ENCODE results near the gene USP35. TPM values are rescaled to one million over a fixed set of nuclear protein-coding genes. Genes with fewer than 3 reads are reported as not detected.
"Not testable (repeated sequence)": the region's sequence is repeated elsewhere in the genome, so short reads cannot be mapped to it uniquely, and the experiment has no call there.

USP35 gene
- total RNA-seq, 1 donor from 2014 or later: 12.4 TPM

DNA sequence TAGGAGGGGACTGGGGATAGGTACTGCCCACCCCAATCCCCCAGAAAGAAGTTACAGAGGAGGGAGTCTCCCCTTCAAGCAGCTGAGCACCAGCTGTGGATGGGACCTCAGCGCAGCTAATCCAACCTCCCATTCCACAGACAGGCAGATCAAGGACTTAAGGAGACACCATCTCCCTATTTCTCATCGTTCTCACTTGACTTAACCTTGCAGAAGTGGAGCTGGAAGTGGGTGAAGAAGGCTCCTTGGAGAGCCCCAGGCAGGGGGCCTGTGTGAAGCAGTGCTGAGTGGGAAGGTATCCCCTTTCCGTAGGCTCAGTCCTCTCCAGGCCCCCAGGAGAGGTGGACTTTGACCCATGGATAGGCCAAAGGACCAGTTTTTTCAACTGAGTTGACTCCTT, 27.3 kb downstream of the USP35 start:
- no peak for DNase-seq (ENCODE audit: low read depth)

DNA sequence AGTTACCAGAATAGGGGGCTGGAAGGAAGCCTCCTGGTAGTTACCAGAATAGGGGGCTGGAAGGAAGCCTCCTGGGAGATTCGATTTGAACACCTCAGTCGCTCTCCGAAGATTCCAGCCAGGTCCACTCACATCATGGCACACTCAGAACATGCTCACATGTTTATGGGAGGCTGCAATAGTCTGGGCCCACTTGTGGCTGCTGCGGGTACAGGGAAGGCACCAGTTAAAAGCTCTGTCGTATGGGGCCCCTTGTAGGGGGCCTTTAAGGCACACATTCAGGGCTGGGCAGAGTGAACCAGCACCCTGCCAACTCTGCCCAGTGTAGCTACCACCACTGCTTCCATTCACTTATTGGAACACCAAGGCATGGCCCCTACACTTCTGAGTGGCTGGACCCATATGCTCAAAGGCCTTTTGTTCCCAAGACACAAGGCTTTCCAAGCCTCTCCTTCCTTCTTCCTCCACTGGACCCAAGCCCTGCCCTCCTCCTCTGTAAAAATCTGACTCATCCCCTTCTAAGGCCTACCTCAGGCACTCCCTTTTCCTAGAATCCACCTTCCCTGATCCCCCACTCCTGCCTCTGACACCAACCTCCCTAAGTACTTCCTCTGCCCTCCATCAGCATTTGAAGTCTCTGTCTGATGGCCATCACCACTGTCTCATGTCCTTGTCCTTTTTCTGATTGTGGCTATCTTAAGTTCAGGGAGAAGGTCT, 28.0 kb downstream of the USP35 start:
- peak; percentile 39 for DNase-seq (ENCODE audit: low read depth)

DNA sequence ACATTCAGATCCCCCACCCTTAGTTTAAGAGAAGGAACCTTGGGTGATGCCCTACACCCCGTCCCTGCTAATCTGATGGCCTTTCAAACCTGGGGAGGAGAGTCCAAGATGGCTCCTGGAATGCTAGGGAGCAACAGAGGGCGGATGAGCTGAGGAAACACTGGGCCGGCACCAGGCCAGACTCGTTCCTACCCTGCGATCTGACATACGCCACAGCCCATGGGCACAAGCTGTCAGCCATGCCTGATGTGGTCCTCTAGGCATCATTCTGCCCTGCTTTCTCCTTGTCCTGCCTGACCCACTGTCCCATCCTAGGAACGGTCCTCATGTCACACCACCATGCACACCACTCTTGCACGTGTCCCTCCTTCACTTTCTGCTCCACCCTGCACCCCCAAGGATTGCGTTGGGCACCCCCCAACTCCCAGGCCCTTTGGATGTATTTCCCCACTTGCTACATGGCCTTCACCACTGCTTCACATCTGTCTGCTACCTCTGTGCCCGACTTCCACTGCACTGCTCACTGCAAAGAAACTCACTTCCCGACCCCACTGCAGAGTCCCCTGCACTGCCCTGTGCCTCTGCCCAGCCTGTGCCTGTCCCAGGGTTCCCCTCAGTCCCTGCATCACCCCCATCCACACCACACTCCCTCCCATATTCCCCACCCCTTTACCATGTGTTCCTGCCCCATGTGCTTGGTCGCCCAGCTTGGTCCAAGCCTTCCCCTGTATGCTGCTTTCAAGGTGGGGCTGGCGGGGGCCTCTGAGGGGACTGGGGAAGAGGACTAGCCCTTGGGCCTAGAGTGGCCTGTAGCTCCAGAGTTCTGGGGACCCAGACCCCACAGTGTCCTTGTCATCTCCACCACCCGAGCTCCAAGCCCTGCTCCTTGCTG, 29.2 kb downstream of the USP35 start:
- DNase-seq (ENCODE audit: low read depth): no peak

DNA sequence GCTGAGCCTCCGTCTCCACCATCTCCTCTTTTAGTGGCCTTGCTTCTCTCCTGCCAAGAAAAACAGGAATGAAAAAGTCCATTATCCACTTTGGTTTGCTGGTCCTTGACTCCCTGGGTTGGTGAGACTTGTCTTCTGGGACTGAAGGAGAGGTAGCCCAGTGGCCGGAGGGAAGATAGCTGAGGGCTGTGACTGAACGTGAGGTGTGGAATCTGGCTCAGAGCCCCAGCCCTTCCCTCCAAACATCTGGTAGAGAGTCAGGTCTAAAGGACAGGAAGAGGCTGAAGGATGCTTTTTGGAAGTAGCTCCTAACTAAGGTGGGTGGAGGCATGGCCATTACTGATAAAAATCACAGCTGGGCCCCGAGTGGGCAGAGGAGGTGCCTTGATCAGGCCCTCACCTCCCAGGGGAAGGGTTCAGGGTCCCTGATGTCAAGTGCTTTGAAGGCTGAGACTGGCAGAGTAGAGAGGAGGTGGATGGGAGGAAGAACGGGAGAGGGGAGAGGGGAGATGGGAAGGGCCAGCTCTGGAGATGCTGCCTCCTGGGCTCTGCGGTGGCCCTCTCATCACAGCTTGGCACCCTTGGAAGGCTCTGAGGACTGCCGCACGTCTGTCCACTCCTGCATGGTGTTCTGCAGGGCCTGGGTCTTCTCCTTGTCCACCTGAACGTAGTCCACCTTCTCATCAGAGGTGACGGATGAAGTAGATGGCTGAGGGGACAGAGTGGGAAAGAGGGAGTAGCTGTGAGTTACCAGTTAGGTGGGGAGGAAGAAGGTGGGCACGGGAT, 30.2 kb downstream of the USP35 start:
- no peak for DNase-seq (ENCODE audit: low read depth)

DNA sequence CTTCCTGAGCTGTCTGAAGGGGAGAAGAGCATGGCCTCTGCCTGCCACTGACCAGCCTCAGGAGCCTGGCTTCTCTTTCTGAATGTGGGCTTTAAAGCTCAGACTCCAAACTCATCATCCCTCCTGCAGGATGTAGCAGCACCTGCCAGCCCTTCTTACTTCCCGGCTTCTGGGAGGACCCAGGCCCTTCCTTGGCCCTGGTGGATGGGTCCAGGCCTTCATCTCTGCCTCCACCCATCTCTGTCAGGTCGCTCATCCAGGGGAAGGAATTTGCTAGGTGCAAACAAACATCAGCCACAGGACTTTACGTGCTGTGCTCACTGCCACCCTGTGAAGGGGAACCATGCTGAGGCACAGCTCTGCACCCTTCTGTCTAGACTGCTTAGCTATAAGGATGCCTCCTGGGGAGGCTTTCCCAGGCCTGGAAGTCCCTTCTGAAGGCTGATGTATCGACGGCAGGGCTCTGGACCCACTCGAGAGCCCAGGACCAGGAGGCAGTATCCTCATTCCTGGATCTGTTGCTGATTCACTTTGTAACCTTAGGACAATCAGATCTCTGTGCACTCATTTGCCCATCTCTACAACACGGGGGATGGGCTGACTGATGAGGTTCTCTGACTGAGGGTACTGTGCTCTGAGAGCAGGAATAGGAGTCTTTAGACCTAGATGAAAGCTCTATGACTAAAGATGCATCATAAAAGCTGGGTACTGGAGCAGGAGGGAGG, 30.9 kb downstream of the USP35 start:
- DNase-seq (ENCODE audit: low read depth): no peak

DNA sequence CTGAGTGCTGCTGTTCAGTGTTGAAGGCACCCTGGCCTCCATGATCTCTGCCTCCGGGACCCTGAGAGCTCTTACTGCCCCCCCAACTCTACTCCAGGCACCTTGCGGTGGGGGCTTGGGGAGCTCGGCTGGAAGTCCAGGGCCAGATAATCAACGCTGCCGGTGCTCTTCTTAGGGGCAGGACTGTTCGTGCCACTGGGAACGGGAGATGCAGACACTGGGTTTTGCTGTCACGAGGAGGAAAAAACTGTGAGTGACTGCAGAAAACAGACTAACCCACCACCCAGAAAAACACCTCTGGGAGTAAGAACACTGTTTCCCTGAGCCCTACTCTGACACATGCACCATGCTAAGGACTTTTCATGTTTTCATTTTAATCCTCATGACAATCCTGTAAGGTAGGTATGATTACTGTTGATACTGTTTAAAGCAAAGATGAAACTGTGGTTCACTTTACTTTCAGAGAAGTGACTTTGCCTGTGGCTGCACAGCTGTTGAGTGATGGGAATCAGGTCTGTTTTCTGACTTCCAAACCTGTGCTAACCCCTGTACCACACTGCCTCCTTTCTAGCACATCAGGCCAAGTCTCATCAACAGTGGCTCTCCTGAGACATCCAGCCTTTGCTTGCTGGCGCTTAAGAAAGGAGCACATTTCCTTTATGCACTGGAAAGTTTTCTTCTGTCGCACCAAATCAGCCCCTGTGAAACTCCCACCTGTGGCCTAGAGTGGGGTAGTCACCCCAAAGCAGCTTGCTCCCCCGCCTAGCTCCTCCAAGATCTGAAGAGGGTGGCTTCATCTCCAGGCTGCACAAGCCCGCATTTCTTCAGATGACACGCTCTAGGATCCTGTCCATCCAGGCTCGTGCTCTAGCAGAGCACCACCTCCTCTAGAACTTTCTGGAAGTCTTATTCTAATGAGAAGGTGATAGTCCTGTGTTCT, 31.8 kb downstream of the USP35 start:
- DNase-seq (ENCODE audit: low read depth): no peak

DNA sequence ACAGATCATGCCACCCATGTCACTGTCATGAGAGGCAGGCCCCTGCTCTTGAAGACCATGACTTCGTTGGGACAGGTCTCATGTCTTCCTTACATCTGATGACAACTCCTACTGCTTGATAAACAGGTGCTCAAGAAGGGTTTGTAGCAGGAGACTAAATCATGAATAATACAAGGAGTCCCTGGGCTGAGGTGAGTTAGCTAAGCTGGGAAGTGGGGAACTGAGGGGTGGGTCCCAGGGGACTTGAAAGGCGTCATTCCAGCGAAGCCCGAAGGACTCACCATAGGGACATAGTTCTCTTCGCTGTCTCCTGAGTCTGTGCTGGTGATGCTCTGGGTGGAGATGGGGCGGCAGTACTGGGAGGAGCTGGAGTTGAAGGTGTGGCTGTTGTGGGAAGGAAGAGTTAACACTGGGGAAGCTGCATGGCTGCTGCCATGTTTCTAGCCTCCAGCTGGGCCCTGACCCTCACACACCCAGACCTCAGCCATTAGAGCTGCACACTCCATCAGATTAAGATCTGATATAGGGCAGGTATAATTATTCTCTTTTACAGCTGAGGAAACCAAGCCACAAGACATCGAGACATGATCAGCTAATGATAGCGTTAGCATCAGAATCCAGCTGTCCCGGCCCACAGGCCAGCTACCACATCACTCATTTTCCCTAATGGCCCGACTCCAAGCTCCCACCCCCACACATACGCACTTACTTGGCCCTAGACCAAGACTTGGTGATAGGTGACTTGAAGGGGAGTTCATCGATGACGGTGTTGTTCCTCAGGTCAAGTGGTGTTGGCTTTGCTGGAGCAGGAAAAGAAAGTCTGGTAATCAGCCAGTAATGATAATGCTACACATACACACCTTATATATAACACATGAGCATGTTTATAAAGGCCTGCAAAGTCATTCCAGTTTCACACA, 32.9 kb downstream of the USP35 start:
- DNase-seq (ENCODE audit: low read depth): no peak

DNA sequence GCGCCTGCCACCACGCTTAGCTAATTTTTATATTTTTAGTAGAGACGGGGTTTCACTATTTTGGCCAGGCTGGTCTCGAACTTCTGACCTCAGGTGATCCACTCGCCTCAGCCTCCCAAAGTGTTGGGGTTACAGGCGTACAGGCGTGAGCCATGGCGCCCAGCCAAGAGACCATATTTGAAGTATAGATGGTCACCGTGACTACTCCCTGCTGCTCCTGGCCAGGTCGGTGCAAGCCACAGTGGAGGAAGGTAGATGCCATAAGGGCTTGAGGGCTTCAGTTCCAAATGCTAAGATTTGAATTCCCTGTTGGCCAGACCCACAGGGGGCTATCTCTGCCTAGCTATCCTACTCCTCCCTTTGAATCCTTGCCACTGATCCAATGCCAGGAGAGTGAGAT, 34.0 kb downstream of the USP35 start:
- not testable (repeated sequence) for DNase-seq (ENCODE audit: low read depth)

DNA sequence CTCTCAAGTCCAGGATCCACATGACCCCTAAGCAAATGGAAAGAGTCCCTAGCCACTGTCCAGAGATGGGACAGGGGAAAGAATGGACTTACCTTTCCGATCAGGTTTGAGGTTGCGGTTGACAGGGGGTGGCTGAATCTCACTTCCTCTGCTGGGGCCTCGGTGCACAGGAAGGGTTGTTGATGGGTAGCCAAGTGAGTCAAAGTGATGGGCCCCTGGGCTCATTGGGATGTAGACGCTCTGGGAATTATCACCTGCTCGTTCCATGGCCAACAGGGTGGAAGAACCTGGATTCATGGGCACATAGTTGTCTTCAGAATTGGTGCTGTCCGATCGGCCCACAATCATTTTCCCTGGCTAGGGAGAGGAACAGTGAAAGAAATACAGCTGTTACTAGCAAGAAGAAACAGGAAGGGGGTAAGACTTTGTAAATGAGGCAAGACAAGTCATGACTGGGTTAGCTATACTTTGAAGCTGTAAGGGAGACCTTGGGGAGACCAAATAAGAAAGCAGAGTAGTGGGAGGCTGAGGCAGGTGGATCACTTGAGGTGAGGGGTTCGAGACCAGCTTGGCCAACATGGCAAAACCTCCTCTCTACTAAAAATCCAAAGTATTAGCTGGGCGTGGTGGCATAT, 34.7 kb downstream of the USP35 start:
- DNase-seq (ENCODE audit: low read depth): no peak

DNA sequence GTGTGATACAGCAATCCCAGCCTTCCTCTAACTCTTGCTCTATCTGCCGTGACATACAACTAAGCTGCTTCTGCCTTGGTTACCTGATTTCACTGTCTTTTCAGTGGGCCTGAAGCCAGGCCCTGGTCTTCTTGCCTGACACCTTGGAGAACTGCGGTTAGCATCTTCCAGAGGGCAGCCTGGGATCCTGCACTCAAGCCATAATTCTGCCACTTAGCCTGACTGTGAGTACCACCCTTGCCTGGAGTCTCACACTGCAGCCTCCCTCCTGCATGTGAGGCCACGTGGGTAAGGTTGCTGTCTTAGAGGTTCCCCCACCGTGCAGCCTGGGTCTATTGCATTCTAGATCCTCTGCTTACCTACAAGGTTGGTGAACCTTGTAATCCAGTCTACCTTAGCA, 35.8 kb downstream of the USP35 start:
- DNase-seq (ENCODE audit: low read depth): no peak

DNA sequence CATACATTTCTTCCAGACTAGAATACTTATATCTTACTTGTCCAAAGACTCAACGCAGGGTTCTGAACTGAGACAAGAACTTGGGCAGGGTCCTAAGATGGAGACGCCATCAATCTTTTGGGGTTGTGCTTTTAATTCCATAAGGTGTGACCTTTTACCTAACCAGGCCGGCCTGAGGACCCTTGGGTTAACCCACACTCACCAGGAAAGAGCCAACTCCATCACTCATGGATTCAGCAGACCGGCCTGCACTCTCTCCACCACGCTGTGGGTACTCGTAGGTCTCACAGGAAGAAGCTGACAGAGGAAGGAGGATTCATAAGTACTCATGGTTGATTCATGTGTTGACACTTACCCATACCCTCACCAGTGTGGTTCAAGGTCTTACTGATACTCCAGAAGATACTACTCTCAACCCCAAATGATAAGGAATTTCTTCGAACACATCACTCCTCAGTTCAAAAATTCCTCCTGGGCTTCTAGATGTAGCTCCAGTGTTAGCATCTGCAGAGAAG, 36.2 kb downstream of the USP35 start:
- DNase-seq (ENCODE audit: low read depth): no peak

DNA sequence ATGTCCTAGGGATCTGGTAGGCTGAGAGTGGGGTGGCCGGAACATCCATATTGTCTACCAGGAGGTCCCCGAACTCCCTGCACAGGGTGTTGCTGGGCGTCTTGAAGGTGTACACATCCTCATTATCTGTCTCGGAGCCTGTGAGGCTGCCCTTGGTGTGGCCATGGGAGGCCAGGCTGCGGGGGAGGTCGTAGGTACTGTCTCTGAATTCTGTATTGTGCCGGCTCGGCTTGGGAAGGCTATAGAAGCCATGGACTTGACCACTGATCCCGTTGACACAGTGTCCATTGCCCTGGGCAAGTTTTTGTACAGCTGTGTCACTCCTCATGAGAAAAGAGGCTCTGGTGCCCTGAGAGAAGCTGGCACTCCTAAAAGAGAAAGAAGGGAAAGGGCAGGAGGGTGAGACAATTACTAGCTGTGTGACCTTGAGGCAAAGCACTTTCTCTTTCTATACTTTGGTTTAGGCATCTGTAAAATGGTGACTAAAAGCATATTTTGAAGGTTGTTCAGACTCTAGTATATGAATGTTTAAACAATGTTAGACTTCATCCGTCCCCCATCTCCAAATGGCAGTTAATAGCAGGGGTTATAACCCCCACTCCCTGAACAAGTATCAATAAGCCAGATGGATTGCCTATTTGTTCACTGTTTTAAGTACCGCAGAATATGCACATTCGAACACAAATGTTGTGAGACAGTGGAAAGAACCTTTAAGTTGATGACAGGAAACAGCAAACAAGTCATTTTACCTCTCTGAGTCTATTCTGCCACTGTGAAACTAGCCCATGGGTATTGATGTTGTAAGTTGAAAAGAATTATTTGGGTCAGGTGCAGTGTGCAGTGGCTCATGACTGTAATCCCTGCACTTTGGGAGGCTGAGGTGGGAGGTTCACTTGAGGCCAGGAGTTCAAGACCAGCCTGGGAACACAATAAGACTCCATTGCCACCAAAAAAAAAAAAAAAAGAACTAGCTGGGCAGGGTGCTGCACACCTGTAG, 38.3 kb downstream of the USP35 start:
- no peak for DNase-seq (ENCODE audit: low read depth)

DNA sequence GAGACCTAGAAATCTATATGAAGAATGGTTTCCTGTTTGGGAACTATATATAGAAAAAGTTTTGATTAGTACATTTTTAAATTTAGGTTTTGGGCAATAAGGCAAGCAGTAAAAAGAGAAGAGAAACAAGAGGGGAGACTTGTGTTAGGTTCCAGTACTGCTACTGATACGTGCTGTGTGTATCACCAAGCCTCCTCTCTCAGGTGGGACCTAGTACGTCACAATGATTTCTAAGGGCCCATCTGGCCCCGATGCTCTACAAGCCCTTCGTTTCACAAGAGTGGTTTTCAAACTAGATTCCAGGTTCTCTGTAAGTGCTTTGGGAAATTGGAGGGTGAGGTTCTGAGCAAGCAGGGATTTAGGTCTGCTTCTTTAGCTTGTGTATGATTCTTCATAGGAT, 39.2 kb downstream of the USP35 start:
- no peak for DNase-seq (ENCODE audit: low read depth)

DNA sequence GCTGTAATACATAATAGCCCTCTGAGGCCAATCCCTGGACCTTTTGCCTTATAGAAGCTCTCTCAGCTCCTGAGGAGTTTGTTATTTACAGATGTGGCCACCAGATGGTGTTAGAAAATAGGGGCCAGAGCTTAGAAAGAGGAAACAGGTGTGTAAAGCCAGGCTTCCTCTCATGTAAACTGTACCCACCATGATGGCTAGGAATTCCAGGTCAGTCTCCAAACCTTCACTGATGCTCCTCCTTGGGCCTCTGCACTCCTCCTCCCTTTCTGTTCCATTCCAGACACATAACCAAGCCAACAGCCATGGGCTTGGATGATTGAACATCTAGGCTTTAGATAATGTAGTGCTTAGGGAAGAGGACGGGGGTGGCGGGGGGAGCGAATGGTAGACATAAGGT, 39.7 kb downstream of the USP35 start:
- peak; percentile 64 for DNase-seq (ENCODE audit: low read depth)

DNA sequence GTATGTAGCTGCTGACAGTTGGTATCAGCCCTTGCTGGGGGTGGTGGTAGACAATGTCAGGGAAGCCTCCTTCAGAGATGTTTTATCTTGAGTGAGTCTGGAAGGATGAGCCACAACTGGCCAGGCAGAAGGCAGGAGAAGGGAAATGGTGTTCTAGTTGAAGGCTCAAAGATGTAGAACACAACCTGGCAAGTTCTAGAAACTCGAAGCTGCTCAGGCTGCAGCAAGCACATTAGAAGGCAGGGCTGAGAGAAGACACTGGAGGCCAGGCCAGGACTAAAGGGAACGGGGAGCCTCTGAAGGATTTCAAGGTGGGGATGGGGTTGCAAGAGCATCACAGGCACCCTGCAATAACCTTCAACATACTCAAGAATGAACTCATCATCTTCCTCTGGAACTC, 40.4 kb downstream of the USP35 start:
- DNase-seq (ENCODE audit: low read depth): no peak

DNA sequence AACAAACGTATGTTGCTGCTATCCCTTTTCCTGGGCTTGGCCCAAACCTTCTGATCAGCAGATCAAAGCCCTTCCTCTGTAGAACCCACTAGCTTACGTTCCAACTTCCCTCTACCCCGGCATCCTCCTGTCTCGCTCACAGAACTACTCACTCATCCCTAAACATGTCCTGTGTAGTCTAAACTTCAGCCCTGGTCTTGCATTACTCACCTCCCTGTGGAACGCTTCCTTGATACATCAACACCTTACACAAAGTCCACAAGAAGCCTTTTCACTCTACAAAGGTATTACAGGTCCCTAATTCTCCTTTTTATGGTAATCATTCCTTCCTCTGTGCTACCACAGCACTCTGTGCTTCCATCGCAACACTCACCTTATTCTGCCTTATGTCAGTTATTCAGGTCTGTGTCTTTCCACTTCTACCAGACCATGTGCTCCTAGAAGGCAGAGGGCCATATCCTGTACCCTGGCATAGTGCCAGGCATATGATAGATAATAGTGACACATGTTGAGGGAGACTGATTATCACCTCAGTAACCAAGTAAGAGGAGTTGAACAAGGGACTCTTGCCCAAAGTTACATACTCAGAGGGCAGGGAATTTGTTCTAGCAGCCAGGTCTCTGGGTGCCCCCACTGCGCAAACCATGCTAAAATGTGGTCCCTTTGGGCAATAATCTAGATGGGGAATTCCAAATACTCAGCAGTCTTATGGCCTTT, 41.6 kb downstream of the USP35 start:
- DNase-seq (ENCODE audit: low read depth): no peak

DNA sequence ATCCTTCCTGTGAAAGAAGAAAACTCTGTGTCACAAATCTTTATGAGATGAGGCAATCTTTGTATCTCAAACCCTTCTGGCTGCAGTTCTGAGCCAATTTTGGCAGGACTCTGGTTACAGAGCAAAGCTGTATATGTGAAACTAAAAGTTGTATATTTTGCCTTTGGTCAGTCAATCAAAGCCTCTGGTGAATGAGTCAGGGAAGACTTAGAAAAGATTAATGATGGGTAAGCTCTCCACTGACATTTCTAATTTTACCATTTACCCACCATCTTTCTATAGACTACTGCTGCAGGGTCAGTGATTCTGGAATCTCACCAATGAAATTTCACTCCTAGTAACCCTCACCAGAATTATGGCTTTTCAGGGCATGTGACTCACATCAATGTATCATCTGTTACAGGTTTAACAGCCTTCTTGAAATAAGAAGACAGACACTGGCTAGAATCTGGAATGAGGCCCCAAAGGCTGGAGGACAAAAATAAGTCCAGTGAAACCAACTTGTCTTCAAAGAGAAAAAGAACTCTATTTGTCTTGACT, 43.3 kb downstream of the USP35 start:
- DNase-seq (ENCODE audit: low read depth): peak; percentile 28

Data from renal cortical epithelial cell (primary cell).